GM23248 (cell line): ENCODE results near the gene ATRN.

Experiments used
- EZH2 ChIP-seq: fragments of 200-600 bp; sonication (generic); IDR thresholded peaks from 2 replicates; pipeline ENCODE4 v1.6.1; 2018; ENCODE audit warnings: antibody characterized with exemption, mild to moderate bottlenecking; ENCODE audit not compliant: insufficient read depth, poor library complexity, severe bottlenecking
- EZH2phosphoT487 ChIP-seq: fragments of 200-600 bp; sonication (generic); IDR thresholded peaks from 2 replicates; pipeline ENCODE4 v1.6.1; 2018; ENCODE audit warnings: antibody characterized with exemption, moderate library complexity, mild to moderate bottlenecking, low read depth; ENCODE audit not compliant: insufficient read depth

- TF ChIP-seq EZH2 (no peak), EZH2phosphoT487 (no peak)
Measured at GRCh38 chr20:3651204-3651962, 180.6 kb downstream of the ATRN start.
